DMS 273 (cell line): ENCODE data around the gene PTAFR.
A peak's percentile ranks its signal among the peaks of the same experiment; 100 is the strongest.

ENCODE experiments used
- DNase-seq: peaks from one replicate; lab custom pipeline; 2025; ENCODE audit not compliant: unreplicated experiment; lab: John Stamatoyannopoulos, UW

PTAFR gene

DNA sequence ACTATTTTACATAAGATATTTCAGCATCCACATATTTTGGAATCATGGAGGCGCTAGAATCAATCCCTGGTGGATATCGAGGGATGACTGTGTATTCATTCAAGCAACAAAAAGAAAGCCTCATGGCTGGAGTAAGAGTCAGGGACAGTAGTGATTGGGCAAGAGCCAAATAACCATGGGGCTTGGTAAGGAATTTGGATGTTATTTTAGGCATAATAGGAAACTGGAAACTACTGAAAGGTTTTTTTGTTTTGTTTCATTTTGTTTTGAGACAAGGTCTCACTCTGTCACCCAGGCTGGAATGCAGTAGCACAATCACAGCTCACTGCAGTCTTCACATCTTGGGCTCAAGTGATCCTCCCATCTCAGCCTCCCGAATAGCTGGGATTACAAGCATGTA is 54.3 kb downstream of the PTAFR start:
- no peak for DNase-seq

DNA sequence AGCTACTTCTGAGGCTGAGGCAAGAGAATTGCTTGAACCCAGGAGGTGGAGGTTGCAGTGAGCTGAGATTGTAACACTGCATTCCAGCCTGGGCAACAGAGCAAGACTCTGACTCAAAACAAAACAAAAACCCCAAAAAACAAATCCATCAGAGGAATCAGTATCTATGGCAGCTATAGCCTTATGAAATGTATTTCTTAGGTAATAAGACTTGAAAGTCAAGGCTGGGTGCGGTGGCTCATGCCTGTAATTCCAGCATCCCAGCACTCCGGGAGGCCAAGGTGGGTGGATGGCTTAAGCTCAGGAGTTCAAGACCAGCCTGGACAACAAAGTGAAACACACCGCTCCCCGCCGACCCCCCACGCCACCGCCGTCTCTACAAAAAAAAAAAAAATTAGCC is 56.9 kb downstream of the PTAFR start:
- no peak for DNase-seq

DNA sequence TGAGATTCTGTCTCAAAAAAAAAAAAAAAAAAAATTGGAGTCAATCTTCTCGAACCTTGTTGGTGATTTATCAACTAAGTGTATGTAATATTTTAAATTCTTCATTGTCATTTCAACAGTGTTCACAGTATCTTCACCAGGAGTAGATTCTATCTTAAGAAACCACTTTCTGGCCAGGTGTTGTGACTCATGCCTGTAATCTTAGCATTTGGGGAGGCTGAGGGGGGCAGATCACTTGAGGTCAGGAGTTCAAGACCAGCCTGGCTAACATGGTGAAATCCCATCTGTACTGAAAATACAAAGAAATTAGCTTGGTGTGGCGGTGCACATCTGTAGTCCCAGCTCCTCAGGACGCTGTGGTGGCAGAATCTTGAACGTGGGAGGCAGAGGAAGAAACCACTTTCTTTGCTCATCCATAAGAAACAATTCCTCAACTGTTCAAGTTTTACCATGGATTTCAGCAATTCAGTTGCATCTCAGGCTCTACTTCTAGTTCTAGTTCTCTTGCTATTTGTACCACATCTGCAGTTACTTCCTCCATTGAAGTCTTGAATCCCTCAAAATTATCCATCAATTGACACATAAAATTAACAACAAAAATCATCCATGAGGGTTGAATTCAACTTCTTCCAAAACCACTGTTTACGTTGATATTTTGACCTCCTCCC is 57.7 kb downstream of the PTAFR start:
- no peak for DNase-seq

DNA sequence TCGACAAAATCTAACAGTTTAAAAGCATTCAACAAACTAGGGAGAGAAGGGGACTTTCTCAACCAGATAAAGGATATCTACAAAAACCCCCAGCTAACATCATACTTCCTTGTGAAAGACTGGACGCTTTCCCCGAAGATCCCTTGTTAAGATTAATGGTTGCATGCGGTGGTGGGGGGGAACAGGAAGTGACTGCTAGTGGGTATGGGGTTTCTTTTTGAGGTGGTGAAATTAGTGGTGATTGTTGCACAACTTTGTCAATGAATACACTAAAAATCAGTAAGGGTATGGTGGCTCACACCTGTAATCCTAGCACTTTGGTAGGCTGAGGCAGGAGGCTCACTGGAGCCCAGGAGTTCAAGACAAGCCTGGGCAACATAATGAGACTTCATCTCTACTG is 61.2 kb downstream of the PTAFR start:
- no peak for DNase-seq

DNA sequence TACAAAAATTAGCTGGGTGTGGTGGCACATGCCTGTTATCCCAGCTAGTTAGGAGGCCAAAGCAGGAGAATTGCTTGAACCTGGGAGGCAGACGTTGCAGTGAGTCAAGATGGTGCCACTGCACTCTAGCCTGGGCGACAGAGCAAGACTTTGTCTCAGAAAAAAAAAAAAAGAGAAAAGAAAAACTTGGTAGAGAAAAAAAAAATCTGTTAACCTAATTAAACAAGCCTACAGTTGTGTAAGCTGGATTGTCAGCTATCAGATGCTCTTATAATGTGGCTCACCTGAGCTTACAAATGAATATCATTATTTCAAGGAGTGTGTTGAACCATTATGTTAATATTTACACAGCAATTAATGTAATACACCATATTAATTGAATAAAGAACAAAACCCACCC is 61.6 kb downstream of the PTAFR start:
- DNase-seq: no peak

DNA sequence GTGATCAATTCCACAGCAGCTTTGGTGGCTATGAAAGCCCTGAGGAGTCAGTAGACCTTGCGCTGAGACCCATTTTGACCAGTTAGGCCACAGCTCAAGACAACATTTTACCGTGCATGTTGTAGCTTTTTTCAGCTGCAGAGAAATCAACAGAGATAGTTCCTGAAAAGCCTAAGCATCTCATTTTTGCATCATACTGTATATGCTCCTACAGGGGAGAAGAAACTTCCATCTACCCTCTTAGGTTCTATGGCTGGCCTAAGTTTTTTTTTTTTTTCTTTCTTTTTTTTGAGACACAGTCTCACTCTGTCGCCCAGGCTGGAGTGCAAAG is 63.3 kb downstream of the PTAFR start:
- no peak for DNase-seq

DNA sequence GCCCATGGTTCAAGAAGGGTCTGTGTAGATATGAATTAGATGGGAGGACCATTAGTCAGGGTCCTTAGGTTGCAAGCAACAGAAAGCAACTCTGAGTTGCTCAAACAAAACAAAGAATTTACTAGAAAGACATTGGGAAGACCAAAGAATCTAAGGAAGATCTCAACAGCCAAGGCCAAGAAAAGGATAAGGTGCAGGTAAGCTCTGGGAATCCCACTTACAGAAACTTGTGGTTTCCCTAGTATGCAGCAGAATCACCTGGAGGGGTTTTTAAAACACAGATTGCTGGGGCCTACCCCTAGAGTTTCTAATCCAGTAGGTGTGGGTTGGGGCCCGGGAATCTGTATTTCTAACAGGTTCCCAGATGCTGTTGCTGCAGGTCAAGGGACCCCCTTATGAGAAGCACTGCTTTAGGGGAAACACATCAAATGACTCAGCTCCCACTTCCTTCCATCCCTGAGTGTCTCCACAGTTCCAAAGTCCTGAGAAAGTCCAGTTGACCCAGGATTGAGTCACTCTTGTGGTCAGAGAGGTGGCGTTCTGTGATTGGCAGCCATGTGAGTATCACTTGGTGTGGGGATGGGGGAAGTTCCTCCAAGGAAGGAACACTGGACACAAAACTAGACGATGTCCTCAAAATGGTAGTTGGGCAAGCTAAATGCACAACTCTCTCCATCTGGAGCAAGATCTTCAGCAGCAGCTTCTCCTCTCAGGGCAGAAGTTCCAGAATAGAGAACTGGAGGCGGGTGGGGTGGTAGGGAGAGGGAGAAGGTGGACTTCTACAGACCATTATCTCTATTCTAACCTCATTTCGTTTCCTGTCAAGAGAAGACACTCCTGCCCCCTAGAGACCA is 63.9 kb downstream of the PTAFR start:
- no peak for DNase-seq

DNA sequence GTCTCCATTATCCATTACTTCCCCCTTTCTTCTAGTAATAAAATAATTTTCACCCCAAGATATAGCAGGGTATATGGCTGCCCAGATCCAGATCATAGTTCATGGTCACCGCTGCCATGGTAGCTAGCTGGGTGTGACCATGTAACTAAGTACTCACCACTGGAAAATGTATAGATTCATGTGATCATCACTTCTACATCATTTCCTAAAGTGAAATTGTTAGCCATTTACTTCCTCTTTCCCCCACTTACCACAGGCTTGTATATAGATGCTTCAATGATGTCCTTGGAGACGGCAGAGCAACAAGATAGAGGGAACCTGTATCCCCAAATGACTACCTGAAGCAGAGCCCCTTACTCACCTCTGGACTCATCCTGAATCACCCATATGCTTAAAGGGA is 65.3 kb downstream of the PTAFR start:
- no peak for DNase-seq

DNA sequence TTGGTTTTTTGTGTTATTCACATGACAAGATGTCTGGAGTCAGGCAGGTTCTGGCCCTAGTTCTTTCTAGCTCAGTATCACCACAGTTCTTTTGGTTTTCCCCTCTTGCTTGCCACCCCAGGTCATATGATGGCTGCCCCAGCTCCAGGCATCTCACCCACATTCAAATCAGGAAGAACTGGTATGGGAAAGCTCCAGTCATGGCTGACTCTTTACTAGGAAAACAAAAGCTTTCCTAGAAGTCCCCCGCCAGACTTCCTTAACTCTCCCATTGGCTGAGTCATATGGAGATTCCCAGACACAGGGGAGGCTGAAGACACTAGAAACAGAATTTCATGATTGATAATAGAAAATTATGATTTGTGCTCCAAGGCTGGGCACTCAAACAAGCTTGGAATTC is 65.9 kb downstream of the PTAFR start:
- DNase-seq: no peak

DNA sequence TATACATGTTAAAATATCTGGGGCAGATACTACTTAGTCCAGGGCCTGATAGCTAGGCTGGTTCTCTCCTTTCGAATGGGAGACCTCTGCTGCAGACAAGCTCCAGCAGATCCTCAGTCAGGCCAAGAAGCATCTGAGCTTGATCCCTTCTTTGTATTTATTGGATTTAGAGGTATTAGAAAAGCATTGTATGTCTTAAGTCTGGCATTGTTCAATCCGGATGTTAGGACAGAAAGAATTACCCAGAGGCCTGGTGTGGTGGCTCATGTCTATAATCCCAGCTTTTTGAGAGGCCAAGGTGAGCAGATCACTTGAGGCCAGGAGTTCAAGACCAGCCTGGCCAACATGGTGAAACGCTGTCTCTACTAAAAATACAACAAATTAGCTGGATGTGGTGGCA is 66.9 kb downstream of the PTAFR start:
- DNase-seq: no peak

DNA sequence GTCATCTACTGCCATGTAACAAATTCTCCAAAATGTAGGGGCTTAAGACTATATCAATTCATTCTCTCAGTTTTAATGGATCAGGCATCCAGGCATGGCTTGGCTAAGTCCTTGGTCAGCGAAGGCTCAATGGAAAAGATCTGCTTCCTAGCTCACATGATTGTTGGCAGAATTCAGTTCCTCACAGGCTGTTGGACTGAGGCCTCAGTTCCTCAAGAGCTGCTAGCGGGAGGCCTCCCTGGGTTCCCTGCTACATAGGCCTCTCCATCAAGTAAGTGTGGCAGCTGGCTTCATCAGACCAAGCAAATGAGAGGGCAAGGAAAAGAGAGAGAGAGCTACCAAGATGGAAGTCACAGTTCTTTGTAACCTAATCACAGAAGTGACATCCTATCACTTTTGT is 68.5 kb downstream of the PTAFR start:
- no peak for DNase-seq

DNA sequence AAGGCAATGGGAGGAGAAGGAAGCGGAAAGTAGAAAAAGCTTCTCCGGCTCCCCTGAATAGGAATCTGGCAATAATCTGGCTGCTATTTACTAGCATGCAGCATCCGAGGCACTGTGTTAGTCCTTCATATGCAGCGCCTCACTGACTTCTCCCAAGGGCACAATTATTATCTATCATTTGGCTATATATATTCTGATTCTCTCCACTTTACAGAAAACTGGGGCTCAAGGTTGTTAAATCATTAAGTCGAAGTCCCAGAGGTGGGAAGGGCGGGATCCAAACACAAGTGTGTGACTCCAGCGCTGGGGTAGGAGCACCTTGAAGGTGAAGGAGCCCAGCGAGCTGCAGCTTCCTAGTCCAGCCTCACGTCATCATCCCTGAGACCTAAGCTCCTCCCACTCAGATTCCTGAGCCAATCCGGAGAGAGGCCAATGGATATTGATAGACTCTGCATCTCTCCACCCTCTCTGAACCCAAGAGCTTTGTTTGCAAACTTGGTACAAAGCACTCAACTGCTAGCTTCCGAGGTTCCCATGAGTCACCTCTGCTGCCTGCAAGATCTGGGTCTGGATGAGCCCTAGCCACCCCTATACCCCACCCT is 71.5 kb downstream of the PTAFR start:
- DNase-seq: peak; percentile 33

DNA sequence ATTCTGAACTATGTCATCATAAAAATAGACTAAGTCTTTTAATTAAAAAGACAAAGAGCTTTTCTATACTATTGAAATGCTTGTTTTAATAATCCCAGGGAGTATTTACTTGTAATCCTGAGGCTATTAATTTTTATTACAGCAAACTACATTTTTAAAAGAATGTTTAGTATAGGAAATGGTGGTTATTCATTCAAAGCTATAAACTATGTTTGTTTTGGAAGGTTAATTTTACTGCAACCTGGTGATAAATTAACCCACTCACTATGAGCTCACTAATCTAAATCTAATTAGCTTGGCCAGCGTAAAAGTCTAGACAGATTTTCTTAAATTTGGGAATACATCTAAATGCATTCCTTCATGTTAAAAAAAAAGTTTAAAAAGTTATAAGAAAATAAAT is 74.3 kb downstream of the PTAFR start:
- DNase-seq: no peak

DNA sequence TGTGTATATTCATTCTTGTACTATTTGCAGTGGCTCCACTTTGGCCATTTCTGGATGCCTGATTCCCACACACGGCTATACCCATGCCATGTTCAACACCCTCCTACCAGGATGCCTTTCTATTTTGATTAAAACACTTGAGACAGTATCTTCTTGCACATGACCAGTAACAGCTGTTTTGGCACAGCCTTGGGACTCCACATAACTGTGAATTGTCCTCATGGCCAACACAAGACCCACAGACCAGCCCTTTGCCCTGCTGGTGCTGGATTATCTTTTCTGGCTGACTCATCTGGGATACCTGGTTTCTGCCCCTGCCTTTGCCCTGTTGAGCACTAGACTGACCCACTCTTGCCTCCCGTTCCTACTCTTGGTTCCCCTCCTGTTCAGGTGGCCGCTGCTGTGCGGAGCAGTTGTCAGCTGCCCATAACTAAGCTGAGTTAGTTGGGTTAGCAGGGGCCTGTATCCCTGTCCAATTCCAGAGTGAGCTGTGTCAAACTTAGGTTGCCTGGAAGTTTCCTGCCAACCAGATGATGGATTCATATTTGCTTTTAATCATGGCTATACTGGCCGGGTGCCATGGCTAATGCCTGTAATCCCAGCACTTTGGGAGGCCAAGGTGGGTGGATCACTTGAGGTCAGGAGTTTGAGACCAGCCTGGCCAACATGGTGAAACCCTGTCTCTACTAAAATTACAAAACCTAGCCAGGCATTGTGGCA is 77.3 kb downstream of the PTAFR start:
- no peak for DNase-seq
